ENCODE results near the gene MBLAC1. TPM values are rescaled to one million over a fixed set of nuclear protein-coding genes. Genes with fewer than 3 reads are reported as not detected.

The MBLAC1 gene
- total RNA-seq, 4 donors from 2014 or later = 4.4 to 5.6 TPM; not detected in 2

DNA sequence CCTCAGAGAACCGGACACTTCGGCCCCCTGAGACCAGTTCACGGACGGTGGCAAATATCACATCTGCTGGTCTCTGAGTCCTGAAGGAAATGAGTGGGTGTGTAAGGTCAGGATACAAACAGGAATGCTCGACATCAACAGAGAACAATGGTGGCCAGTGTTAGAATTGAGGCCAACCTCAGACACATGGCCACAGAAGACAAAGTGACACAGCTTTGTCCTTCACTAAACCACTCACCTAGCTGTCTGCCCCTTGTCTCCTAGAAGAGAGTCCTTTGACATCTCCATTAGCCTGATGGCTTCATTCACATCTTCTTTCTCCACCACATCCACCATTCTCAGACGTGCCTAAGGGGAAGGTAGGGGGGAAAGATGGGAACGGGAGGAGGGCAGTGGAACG lies 33.7 kb upstream of the MBLAC1 start:
- in situ Hi-C loops (cut with MboI; ENCODE audit: low pct_ligation_motif_present in 1 of 4, low pct_unique_long_range_greater_than_20kb in 1 of 4, low sequenced_read_pairs in 3 of 4) = no loop called here
- no peaks in the 10 kb centered on the region for H3K9me3 ChIP-seq
- H3K27me3 ChIP-seq = no peaks in the 10 kb centered on the region
- TF ChIP-seq EP300 (IDR thresholded peaks at IDR 0.05; ENCODE audit: low read depth) (no peak), CTCF (IDR thresholded peaks at IDR 0.05) (no peak), POLR2AphosphoS5 (IDR thresholded peaks at IDR 0.05) (no peak), POLR2A (IDR thresholded peaks at IDR 0.05) (no peak)
- peaks cover 8 to 16% (median 14%) of the 10 kb centered on the region in 4 donors for H3K4me1 ChIP-seq
- DNase-seq = no peak
- intact Hi-C loops (cut with DNase I; ENCODE audit: low total_unique reads) = no loop called here
- no peak overlapping the region for H3K27ac ChIP-seq
- peaks cover 0 to 49% (median 21%) of the 10 kb centered on the region in 4 donors for H3K36me3 ChIP-seq
- WGBS, 2 donors (ENCODE audit: low coverage in 1 of 2) = 71% methylated on average over 8 of the region's 8 CpGs; no CpG with 5 or more reads in 1 of the 2 donors
- no peak overlapping the region for H3K4me3 ChIP-seq

DNA sequence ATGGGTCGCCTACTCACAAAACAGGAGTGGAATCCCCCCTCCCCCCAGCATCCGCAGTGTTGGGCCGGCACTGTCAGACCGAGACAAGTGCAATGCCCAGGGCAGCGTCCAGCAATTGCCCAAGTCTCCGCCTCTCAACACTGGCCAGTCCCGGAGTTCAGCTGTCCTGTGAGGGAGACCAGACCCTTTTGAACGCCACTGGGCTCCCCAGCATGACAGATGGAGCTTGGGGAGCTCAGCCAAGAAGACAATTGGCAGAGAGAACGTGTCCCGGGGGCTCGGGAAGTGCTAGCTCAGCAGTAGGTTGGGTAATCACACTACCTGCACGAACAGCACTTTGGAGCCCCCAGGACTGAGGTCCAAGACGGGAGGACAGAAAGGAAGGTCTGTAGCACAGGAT lies 33.3 kb upstream of the MBLAC1 start:
- no peak for TF ChIP-seq EP300 (IDR thresholded peaks at IDR 0.05; ENCODE audit: low read depth)
- no peak for TF ChIP-seq POLR2A (IDR thresholded peaks at IDR 0.05)
- no peak for TF ChIP-seq CTCF (IDR thresholded peaks at IDR 0.05)
- TF ChIP-seq POLR2AphosphoS5 (IDR thresholded peaks at IDR 0.05) = no peak
- in situ Hi-C loops (cut with MboI; ENCODE audit: low pct_ligation_motif_present in 1 of 4, low pct_unique_long_range_greater_than_20kb in 1 of 4, low sequenced_read_pairs in 3 of 4) (no loop called here), intact Hi-C loops (cut with DNase I; ENCODE audit: low total_unique reads) (no loop called here)
- Histone ChIP-seq H3K4me1 (peaks cover 4 to 12% (median 10%) of the 10 kb centered on the region in 4 donors), H3K4me3 (no peak overlapping the region), H3K27me3 (no peaks in the 10 kb centered on the region), H3K9me3 (no peaks in the 10 kb centered on the region), H3K36me3 (peaks cover 0 to 53% (median 23%) of the 10 kb centered on the region in 4 donors), H3K27ac (peak overlapping the region in 1 of 4 donors; percentile 11)
- WGBS, 2 donors (ENCODE audit: low coverage in 1 of 2) = 63 to 70% methylated on average over 4 to 13 of the region's 13 CpGs
- no peak for DNase-seq

DNA sequence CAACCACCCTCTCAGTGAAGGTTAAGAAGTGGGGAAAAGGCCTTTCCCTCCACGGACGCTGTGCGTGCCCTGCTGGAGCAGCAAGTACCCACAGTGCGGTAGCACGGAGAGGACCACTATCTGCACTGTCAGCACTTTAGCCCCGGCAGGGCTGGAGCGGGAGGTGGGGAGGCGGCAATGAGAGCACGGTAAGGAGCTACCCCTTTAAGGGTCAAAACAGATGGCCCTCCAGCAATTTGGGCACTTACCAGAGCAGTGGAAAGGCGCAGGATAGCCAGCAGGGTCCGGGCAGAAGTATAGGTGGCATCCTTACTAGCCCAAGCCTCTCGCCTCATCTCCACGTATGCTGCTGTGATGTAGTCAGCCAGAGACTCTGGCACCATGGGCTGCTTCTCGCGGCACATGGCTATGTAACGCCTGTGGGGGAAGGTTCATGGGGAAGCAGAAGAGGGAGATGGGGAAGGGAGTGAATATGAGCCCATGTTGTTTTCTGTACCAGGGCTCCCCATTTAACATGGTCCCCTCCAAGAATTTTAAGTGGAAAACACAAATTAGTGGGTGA lies 32.8 kb upstream of the MBLAC1 start:
- in situ Hi-C loops (cut with MboI; ENCODE audit: low pct_ligation_motif_present in 1 of 4, low pct_unique_long_range_greater_than_20kb in 1 of 4, low sequenced_read_pairs in 3 of 4) = no loop called here
- H3K27ac ChIP-seq = peak overlapping the region in 1 of 4 donors; percentile 11
- H3K36me3 ChIP-seq = peaks cover 0 to 58% (median 25%) of the 10 kb centered on the region in 4 donors

GRCh38 chr7:100095289-100095688 lies 31.5 kb upstream of the MBLAC1 start:
- no peak for DNase-seq
- Histone ChIP-seq H3K4me3 (no peak overlapping the region), H3K27me3 (no peaks in the 10 kb centered on the region), H3K4me1 (peaks cover 5 to 18% (median 9%) of the 10 kb centered on the region in 4 donors), H3K36me3 (peaks cover 0 to 64% (median 26%) of the 10 kb centered on the region in 4 donors), H3K9me3 (no peaks in the 10 kb centered on the region), H3K27ac (no peak overlapping the region)
- intact Hi-C loops (cut with DNase I; ENCODE audit: low total_unique reads) (no loop called here), in situ Hi-C loops (cut with MboI; ENCODE audit: low pct_ligation_motif_present in 1 of 4, low pct_unique_long_range_greater_than_20kb in 1 of 4, low sequenced_read_pairs in 3 of 4) (no loop called here)
- WGBS, 2 donors (ENCODE audit: low coverage in 1 of 2) = 71 to 82% methylated on average over 3 to 9 of the region's 9 CpGs
- TF ChIP-seq POLR2AphosphoS5 (IDR thresholded peaks at IDR 0.05) (no peak), CTCF (IDR thresholded peaks at IDR 0.05) (no peak), POLR2A (IDR thresholded peaks at IDR 0.05) (no peak)

More for the DNA sequence above, 32.8 kb upstream of the MBLAC1 start:
- H3K4me1 ChIP-seq = peaks cover 4 to 16% (median 8%) of the 10 kb centered on the region in 4 donors
- no peaks in the 10 kb centered on the region for H3K27me3 ChIP-seq
- TF ChIP-seq CTCF (IDR thresholded peaks at IDR 0.05) (no peak), POLR2A (IDR thresholded peaks at IDR 0.05) (no peak), POLR2AphosphoS5 (IDR thresholded peaks at IDR 0.05) (no peak), EP300 (IDR thresholded peaks at IDR 0.05; ENCODE audit: low read depth) (no peak)
- intact Hi-C loops (cut with DNase I; ENCODE audit: low total_unique reads) = no loop called here
- no peaks in the 10 kb centered on the region for H3K9me3 ChIP-seq
- no peak overlapping the region for H3K4me3 ChIP-seq
- no peak for DNase-seq
- 86 to 87% methylated on average over 3 to 16 of the region's 16 CpGs for WGBS, 2 donors (ENCODE audit: low coverage in 1 of 2)
